GM19455 (cell line): ENCODE measurements around the gene MMP17.
"Not testable (repeated sequence)": the region's sequence is repeated elsewhere in the genome, so short reads cannot be mapped to it uniquely, and the experiment has no call there.

Experiments
- ATAC-seq: cut with Tn5 transposase; IDR thresholded peaks from one replicate; pipeline ENCODE4 v1.9.1; 2021; ENCODE audit not compliant: unreplicated experiment

MMP17 gene

GRCh38 chr12:131862994-131863710 is 35.0 kb downstream of the MMP17 start:
- ATAC-seq: no peak

DNA sequence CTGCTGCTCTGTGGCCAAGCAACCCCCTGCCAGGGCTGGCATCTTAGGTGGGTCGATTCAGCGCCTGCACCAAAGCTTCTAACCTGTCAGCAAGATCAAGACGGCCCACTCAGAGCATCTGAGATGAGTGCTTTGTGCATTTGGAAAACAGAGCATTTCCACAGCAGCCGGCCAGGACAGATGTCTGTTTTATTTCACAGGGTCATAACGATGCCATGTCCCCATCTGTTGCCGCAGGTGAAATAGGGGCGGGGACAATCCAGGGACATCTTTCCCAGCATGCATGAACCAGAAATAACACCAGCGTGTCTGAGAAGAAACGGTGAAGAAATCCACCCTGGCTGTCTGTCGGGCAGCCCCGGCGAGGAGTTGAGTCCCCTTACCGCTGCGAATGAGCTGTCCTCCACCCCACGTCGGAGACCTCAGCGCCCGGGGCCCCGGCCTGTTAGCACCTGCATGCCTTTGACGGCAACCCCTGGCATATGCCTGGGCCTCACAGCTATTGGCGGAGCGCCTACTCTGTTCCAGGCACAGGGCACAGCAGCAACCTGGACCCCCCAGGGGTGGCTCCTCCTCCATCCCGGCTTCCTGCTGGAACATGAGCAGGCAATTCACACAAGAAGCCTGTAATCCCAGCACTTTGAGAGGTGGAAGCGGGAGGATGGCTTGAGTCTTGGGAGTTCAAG is 35.7 kb downstream of the MMP17 start:
- no peak for ATAC-seq

DNA sequence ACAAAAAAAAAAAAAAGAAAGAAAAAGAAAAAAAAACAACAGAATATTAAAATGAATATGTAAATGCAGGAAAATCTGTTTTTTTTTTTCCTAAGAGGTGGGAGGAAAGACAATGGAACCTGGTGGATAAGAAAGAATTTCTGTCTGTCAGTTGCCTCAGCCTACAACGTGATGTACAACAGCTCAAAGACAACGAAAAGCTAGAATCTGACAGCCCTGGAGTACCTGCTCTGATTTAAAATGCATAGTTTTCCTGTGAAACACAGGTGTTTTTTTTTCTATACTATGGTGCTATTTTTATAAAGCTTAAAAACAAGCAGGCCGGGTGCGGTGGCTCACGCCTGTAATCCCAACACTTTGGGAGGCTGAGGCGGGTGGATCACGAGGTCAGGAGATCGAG is 36.3 kb downstream of the MMP17 start:
- ATAC-seq: no peak

DNA sequence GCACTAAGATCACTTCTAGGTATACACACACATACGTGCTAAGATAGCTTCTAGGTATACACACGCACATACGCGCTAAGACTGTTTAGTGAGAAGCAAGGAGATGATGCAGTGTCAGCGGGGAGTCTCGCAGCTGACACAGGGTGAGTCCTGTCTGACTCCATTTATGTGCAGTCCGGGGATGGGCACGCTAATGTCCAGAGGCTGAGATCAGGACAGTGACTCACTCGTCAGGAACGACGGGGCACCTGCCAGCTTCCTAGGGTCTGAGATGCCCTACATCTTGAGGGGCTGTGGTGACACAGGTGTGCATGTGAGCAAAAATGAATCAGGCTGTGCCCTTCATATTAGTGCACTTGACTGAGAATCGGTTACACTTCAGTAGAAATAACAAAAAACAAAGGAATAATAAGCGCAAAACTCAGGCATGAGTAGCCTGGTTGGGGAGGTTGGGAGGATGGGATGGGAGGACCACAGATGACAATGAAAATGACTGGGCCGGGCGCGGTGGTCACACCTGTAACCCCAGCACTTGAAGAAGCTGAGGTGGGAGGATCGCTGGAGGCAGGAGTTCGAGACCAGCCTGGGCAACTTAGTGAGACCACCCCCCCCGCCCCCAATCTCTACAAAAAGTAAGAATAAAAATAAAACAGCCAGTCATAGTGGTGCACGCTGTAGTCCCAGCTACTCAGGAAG is 37.1 kb downstream of the MMP17 start:
- no peak for ATAC-seq

DNA sequence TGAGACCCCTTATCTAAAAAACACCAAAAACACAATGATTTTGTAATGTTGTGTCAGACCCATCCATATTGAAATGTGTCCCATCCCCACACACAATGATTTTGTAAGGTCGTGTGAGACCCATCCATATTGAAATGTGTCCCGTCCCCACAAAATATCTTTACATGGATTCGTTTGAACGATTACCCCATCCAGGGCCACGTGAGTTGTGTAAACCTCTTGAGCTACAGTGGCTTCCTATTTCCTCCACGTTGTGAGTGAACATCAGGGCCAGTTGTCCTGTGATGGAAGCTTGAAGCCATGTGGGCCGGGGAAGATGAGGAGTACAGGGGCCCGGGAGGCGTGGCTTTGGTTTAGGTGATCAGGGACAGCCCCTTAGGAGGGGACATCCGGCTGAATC is 39.3 kb downstream of the MMP17 start:
- no peak for ATAC-seq

DNA sequence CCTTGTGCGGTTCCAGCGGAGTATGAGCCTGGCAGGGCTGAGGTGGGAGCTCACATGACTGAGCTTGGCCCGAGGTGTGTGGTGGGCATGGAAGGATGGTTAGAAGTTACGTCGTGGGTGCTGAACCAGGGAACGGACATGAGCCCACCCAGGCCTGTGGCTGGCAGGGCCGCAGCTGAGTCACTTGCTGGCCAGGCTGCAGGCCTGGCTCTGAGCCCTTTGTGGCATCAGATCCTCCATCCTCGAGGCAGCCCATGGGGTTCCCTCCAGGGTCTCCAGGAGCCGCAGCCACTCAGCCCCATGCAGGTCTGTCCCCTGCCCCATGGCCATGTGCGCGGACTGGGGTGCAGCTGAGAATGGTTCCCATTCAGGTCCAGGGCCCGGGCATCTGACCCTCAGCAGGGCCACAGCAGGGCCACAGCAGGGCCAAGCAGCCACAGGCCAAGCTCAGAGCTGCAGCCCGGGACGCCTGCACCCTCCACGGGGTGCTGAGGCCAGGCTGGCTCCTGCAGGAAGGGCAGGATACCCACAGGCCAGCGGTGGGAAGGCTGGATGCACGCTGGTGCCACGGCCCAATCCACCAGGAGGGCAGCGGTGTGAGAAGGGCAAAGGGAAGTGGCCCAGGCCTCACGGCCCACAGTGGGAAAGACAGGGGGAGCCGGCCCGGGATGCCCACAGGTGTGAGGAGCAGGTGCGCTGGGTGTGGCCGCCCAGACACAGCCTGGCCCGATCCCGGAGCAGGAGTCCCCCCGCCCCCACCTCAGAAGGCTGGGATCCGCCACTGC is 39.9 kb downstream of the MMP17 start:
- ATAC-seq: no peak

DNA sequence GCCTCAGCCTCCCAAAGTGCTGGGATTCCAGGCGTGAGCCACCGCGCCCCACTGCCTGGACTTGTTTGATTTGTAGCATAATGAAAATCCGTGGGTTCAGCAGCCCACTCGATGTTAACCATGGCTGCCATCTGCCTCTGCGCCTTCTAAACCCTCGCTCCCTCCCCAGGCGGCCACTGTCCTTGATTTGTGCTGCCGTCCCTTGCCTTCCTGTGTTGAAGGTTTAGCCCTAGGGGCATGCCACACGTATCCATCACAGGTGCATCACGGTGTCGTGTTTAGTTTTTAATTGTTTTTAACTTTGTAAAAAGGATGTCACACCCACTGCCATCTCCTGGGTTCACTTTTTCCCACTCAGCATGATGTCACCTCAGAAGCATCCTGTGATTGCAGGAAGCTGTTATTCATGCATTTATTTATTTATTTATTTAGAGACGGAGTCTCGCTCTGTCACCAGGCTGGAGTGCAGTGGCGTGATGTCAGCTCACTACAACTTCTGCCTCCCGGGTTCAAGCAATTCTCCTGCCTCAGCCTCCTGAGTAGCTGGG is 41.8 kb downstream of the MMP17 start:
- ATAC-seq: no peak

GRCh38 chr12:131871677-131872076 is 43.5 kb downstream of the MMP17 start:
- no peak for ATAC-seq

GRCh38 chr12:131872154-131873051 is 44.2 kb downstream of the MMP17 start:
- no peak for ATAC-seq

GRCh38 chr12:131873293-131873692 is 45.1 kb downstream of the MMP17 start:
- ATAC-seq: no peak

DNA sequence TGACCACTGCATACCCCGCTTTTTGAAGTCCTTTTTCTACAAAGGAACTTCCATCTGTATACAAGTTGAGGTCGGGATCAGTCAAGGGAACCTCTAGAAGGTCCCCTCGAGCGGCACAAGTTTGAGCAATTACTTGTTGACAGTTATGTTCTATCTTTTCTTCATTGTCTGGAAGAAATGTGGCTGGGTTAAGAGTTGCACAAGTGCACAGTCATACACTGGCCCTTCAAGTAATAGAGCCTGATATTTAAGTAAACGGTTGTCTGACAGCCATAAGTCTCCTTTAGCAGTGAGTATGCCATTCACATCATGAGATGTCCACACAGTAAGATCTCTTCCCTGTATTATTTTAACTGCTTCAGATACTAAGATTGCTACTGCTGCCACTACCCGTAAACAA is 46.8 kb downstream of the MMP17 start:
- not testable (repeated sequence) for ATAC-seq

GRCh38 chr12:131877216-131877615 is 49.0 kb downstream of the MMP17 start:
- ATAC-seq: not testable (repeated sequence)

- not testable (repeated sequence) for ATAC-seq
Measured at GRCh38 chr12:131878436-131878835, 50.2 kb downstream of the MMP17 start.

DNA sequence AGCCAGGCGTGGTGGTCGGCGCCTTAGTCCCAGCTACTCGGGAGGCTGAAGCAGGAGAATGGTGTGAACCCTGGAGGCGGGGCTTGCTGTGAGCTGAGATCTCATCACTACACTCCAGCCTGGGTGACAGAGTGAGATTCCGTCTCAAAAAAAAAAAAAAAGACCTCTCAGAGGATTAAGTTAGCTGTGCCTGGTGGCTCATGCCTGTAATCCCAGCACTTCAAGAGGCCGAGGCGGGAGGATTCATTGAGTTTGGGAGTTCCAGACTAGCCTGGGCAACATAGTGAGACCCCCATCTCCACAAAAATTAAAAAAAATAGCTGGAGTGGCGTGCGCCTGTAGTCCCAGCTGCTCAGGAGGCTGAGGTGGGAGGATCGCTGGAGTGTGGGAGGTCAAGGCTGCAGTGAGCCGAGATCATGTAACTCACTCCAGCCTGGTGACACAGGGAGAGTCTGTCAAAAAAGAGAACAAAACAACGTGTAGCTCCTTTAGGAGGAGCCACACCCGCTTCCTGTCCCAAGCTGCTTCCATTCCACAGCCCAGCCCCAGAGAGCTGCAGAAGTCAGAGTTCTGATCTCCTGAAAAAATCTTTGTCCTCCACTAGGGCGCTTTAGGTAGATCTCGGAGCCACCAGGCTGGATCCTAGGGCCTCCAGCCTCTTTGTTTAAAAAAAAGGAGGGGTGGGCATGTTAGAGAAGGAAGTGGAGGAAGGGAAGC is 54.8 kb downstream of the MMP17 start:
- ATAC-seq: no peak

DNA sequence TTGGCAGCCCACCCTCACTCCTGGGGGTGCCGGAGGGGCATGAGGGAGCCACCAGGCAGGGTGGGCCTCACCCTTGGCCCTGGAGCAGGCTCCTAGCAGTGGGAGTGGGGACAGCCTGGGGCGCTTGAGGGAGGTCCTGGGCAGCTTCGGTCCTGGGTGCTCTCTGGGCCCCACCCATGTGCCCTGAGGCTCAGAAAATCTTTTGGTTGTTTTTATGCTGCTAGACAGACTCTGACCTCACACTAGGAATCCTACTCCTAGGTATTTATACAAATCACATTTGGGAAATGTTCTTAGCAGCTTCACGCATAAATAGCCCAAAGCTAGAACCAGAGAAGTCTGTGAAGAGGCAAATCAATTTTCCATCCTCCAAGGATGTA is 55.3 kb downstream of the MMP17 start:
- no peak for ATAC-seq

DNA sequence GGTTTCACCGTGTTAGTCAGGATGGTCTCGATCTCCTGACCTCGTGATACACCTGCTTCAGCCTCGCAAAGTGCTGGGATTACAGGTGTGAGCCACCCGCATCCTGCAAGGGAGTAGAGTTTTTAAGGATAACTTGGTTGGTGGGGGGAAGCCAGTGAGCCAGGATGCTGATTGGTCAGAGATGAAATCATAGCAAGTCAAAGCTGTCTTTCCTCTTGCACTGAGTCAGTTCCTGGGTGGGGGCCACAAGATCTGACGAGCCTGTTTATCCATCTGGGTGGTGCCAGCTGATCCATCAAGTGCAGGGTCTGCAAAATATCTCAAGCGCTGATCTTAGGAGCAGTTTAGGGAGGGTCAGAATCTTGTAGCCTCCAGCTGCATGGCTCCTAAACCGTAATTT is 56.9 kb downstream of the MMP17 start:
- not testable (repeated sequence) for ATAC-seq

DNA sequence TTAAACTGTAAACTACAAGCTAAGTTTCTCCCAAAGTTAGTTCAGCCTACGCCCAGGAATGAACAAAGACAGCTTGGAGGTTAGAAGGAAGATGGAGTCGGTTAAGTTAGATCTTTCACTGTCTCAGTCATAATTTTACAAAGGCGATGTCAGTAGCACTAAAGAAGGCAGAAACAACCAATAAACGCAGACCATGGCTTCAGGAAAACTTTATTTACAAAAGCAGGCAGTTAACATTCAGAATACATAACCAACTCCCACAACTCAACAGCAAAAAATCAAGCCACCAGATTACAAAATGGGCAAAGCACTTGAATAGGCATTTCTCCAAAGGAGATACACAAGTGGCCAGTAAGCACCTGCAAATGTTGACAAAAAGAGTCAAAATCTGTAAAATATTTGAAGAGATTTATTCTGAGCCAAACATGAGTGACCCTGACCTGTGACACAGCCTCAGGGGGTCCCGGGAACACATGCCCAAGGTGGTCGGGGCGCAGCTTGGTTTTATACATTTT is 57.4 kb downstream of the MMP17 start:
- ATAC-seq: no peak

DNA sequence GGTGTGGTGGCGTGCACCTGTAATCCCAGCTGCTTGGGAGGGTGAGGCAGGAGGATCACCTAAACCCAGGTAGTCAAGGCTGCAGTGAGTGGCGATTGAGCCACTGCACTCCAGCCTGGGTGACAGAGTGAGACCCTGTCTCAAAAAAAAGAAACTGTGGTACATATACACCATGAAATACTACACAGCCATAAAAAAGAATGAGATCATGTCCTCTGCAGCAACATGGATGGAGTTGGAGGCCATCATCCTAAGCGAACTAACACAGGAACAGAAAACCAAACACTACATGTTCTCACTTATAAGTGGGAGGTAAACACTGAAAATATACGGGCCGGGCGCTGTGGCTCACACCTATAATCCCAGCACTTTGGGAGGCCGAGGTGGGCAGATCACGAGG is 63.5 kb downstream of the MMP17 start:
- ATAC-seq: not testable (repeated sequence)
